Thoracic aorta (tissue), 2 donors: ENCODE results near the gene COL16A1. TPM values are rescaled to one million over a fixed set of nuclear protein-coding genes. Genes with fewer than 3 reads are reported as not detected.

ENCODE experiments used
- ATAC-seq: fragments of 150-250 bp; one replicate; pipeline ENCODE4 v1.8.0; 2017; ENCODE audit warnings: low read depth; ENCODE audit not compliant: insufficient number of reproducible peaks, low FRiP score
- DNase-seq: peaks from one replicate; pipeline ENCODE4 v3.0.0-alpha.2; 2020; ENCODE audit warnings: low spot score
- H3K27ac ChIP-seq, 2 donors: fragments of 200-600 bp; sonication (generic); 1 replicate in 1 of 2; 2 replicates in 1 of 2; pipeline ENCODE4 v1.5.1; 2016; ENCODE audit warnings: mild to moderate bottlenecking in 2 of 2, moderate library complexity in 2 of 2
- H3K27me3 ChIP-seq: fragments of 200-600 bp; sonication (generic); replicated peaks from 2 replicates; pipeline ENCODE4 v1.6.0; 2016; ENCODE audit warnings: mild to moderate bottlenecking; ENCODE audit not compliant: insufficient read depth
- H3K36me3 ChIP-seq: fragments of 200-600 bp; sonication (generic); one replicate; pipeline ENCODE4 v1.5.1; 2016
- H3K4me1 ChIP-seq, 2 donors: fragments of 200-600 bp; sonication (generic); 1 replicate in 1 of 2; 2 replicates in 1 of 2; pipeline versions ENCODE4 v1.5.1 to v1.6.0; 2016; ENCODE audit warnings: low read depth in 2 of 2, mild to moderate bottlenecking in 1 of 2; ENCODE audit not compliant: control insufficient read depth in 1 of 2
- H3K4me3 ChIP-seq: fragments of 200-600 bp; sonication (generic); 2 replicates; pipeline ENCODE4 v1.5.1; 2016; ENCODE audit warnings: mild to moderate bottlenecking
- H3K9me3 ChIP-seq: fragments of 200-600 bp; sonication (generic); 2 replicates; pipeline ENCODE4 v1.5.1; 2016
- CTCF ChIP-seq: fragments of 200-600 bp; sonication (generic); IDR thresholded peaks from one replicate; pipeline ENCODE4 v1.5.1; 2019; ENCODE audit warnings: antibody characterized with exemption
- total RNA-seq, 2 donors: library from RNA; depleted of rRNA; stranded (reverse); fragments of >200 nt; gene quantifications; one replicate each; pipeline versions ENCODE4 v1.1.0 to v1.2.3, GENCODE V29; 2016

COL16A1 gene
- total RNA-seq, 2 donors from 2014 or later: 183 to 323 TPM

- Histone ChIP-seq H3K9me3 (no peaks in the 10 kb centered on the region), H3K4me3 (no peak overlapping the region), H3K36me3 (no peaks in the 10 kb centered on the region), H3K4me1 (peaks cover 6 to 42% of the 10 kb centered on the region in 2 donors), H3K27me3 (no peaks in the 10 kb centered on the region), H3K27ac (no peak overlapping the region)
- no peak for TF ChIP-seq CTCF
- DNase-seq (no peak), ATAC-seq (no peak)
Observed at GRCh38 chr1:31620631-31621497, 83.0 kb downstream of the COL16A1 start.

GRCh38 chr1:31618916-31619846 lies 84.6 kb downstream of the COL16A1 start:
- ATAC-seq (no peak), DNase-seq (no peak)
- Histone ChIP-seq H3K9me3 (no peaks in the 10 kb centered on the region), H3K4me3 (no peak overlapping the region), H3K4me1 (peaks cover 12 to 43% of the 10 kb centered on the region in 2 donors), H3K36me3 (no peaks in the 10 kb centered on the region), H3K27me3 (no peaks in the 10 kb centered on the region), H3K27ac (no peak overlapping the region)
- no peak for TF ChIP-seq CTCF

- no peak for DNase-seq
- TF ChIP-seq CTCF: peak; percentile 88
Observed at GRCh38 chr1:31617916-31618746, 85.7 kb downstream of the COL16A1 start.

GRCh38 chr1:31617218-31617915 lies 86.5 kb downstream of the COL16A1 start, which contains the start of gene HCRTR1:
TSS of gene HCRTR1 (plus strand) at chr1:31617689. CDS start at chr1:31619193, 1,504 bp downstream.
- TF ChIP-seq CTCF: no peak
- H3K27ac ChIP-seq: no peak within 1 kb of the TSS
- H3K4me3 ChIP-seq: peak within 1 kb of the TSS; percentile 78
- H3K27me3 ChIP-seq: no peaks in the 10 kb centered on the region
- H3K4me1 ChIP-seq: peaks cover 14 to 47% of the 10 kb centered on the region in 2 donors
- H3K9me3 ChIP-seq: no peaks in the 10 kb centered on the region
- DNase-seq (no peak), ATAC-seq (no peak)
- no peaks in the 10 kb centered on the region for H3K36me3 ChIP-seq

More at GRCh38 chr1:31617916-31618746, 85.7 kb downstream of the COL16A1 start:
- no peak overlapping the region for H3K27ac ChIP-seq
- no peak for ATAC-seq
- no peaks in the 10 kb centered on the region for H3K9me3 ChIP-seq
- H3K4me1 ChIP-seq: peaks cover 14 to 50% of the 10 kb centered on the region in 2 donors
- H3K36me3 ChIP-seq: no peaks in the 10 kb centered on the region
- H3K4me3 ChIP-seq: peak overlapping the region; percentile 78
- H3K27me3 ChIP-seq: no peaks in the 10 kb centered on the region
